Activated CD8-positive, alpha-beta memory T cell treated with anti-CD3 and anti-CD28 coated beads, Interleukin-2, amount 50 U/mL, for 24 hours (primary cell): ENCODE measurements around the gene LHX8.
"Not testable (repeated sequence)": the region's sequence is repeated elsewhere in the genome, so short reads cannot be mapped to it uniquely, and the experiment has no call there.

ENCODE experiments used
- DNase-seq: peaks from one replicate; pipeline ENCODE4 v3.0.0-alpha.2; 2020; ENCODE audit errors: extremely low read depth

Gene LHX8

GRCh38 chr1:75133750-75134646 is at the start of gene LHX8:
Gene LHX8, plus strand, starts transcription at chr1:75134388. Its CDS starts 2,227 bp downstream, at chr1:75136615.
- no peak for DNase-seq

GRCh38 chr1:75085931-75086330 is 48.3 kb upstream of the LHX8 start:
- DNase-seq, result no peak

- DNase-seq, result no peak
Measured at GRCh38 chr1:75087278-75087677, 46.9 kb upstream of the LHX8 start.

- no peak for DNase-seq
Measured at GRCh38 chr1:75092141-75092540, 42.0 kb upstream of the LHX8 start.

GRCh38 chr1:75097654-75098053 is 36.5 kb upstream of the LHX8 start:
- no peak for DNase-seq

GRCh38 chr1:75099581-75099980 is 34.6 kb upstream of the LHX8 start:
- DNase-seq, result no peak

GRCh38 chr1:75100481-75101092 is 33.6 kb upstream of the LHX8 start:
- no peak for DNase-seq

- not testable (repeated sequence) for DNase-seq
Measured at GRCh38 chr1:75112362-75112951, 21.7 kb upstream of the LHX8 start.

- no peak for DNase-seq
Measured at GRCh38 chr1:75115654-75116053, 18.5 kb upstream of the LHX8 start.

GRCh38 chr1:75123756-75124155 is 10.4 kb upstream of the LHX8 start:
- no peak for DNase-seq

- DNase-seq, result no peak
Measured at GRCh38 chr1:75124510-75124909, 9.7 kb upstream of the LHX8 start.

- DNase-seq, result no peak
Measured at GRCh38 chr1:75125161-75125726, 8.9 kb upstream of the LHX8 start.

GRCh38 chr1:75126611-75127101 is 7.5 kb upstream of the LHX8 start:
- DNase-seq, result no peak

GRCh38 chr1:75127916-75128717 is 6.1 kb upstream of the LHX8 start:
- no peak for DNase-seq

GRCh38 chr1:75129660-75129982 is 4.6 kb upstream of the LHX8 start:
- no peak for DNase-seq

- DNase-seq, result no peak
Measured at GRCh38 chr1:75129983-75130789, 4.0 kb upstream of the LHX8 start.

GRCh38 chr1:75130865-75131564 is 3.2 kb upstream of the LHX8 start:
- DNase-seq, result no peak

- no peak for DNase-seq
Measured at GRCh38 chr1:75131565-75132241, 2.5 kb upstream of the LHX8 start.

GRCh38 chr1:75132242-75132811 is 1.9 kb upstream of the LHX8 start:
- no peak for DNase-seq
